ENCODE measurements around the gene MAP1S.
A peak's percentile ranks its signal among the peaks of the same experiment; 100 is the strongest.

The MAP1S gene

DNA sequence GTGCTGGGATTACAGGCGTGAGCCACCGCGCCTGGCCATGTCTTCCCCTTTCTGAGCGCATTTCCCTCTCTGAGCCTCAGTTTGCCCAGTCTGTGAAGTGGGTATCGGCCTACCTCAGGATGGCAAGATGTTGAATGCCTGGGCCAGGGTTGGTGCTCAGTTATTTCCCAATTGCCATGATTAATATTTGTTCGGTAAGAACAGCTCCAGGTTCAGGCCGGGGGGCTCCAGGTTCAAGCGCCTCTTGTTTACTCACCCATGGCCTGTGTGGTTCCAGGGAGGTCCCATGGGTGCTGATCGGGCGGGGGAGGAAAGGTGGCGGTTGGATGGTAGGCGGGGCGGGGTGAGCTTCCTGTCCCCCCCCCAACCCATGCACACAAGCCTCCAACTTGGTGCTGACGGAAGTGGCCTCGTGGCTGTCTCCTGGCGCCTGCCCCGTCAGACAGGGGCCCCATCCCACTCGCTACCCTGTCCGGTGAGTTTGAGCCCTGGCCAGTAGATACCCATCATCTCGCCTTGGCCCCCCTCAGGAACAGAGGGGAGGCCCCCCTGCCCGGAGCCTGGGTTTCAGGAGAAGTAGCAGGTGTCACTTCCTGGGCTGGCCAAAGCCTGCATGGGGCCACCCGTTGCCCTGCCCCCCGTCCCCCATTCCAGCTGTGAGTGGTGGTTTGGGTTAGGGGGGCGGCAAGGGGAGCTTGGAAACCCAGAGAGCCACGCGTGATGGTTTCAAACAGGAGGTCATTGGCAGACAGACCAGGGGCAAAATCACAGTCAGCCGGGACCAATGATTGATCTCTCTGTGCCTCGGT lies 32.0 kb downstream of the MAP1S start, which contains the start of gene FCHO1:
TSS of gene FCHO1 (plus strand) at position 375 of the 809 bp plus-strand sequence. CDS start 3,688 bp downstream, outside the sequence.
- TF ChIP-seq, protein P1, sequence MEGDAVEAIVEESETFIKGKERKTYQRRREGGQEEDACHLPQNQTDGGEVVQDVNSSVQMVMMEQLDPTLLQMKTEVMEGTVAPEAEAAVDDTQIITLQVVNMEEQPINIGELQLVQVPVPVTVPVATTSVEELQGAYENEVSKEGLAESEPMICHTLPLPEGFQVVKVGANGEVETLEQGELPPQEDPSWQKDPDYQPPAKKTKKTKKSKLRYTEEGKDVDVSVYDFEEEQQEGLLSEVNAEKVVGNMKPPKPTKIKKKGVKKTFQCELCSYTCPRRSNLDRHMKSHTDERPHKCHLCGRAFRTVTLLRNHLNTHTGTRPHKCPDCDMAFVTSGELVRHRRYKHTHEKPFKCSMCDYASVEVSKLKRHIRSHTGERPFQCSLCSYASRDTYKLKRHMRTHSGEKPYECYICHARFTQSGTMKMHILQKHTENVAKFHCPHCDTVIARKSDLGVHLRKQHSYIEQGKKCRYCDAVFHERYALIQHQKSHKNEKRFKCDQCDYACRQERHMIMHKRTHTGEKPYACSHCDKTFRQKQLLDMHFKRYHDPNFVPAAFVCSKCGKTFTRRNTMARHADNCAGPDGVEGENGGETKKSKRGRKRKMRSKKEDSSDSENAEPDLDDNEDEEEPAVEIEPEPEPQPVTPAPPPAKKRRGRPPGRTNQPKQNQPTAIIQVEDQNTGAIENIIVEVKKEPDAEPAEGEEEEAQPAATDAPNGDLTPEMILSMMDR (IDR thresholded peaks at IDR 0.05) = no peak
- Histone ChIP-seq H3K4me1 (peaks cover 4% of the 10 kb centered on the region), H3K27ac (no peak within 1 kb of the TSS), H3K79me2 (no peaks in the 10 kb centered on the region), H3K9me3 (ENCODE audit: control insufficient read depth, low read length) (no peaks in the 10 kb centered on the region), H3K4me3 (ENCODE audit: low read depth, low read length) (no peak within 1 kb of the TSS), H3K27me3 (ENCODE audit: control insufficient read depth, insufficient read depth, low read length) (no peaks in the 10 kb centered on the region), H3K4me2 (ENCODE audit: low read length) (no peak within 1 kb of the TSS), H3K9ac (no peak within 1 kb of the TSS), H3K36me3 (ENCODE audit: control insufficient read depth, insufficient read depth, low read length) (no peaks in the 10 kb centered on the region), H2AFZ (peak within 1 kb of the TSS; percentile 53)

DNA sequence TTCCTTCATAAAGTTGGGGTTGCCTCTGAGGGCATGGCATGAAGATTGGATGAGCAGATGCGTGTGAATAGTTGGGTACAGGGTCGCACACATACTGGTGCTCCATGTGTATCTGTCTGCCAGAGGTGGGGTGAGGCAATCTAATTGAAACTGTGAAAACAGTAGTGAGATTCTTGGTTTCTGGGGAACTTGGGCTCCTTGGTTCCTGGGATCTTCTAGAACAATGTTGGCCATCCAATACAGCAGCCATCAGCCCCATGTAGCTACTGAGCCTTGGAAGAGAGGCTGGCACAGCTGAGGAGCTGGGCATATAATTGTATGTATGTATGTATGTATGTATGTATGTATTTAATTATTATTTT lies 32.6 kb downstream of the MAP1S start:
- Histone ChIP-seq H3K4me3 (ENCODE audit: low read depth, low read length) (no peak overlapping the region), H3K27ac (no peak overlapping the region), H3K4me1 (peaks cover 4% of the 10 kb centered on the region), H2AFZ (no peak overlapping the region), H3K9ac (no peak overlapping the region), H3K36me3 (ENCODE audit: control insufficient read depth, insufficient read depth, low read length) (no peaks in the 10 kb centered on the region), H3K27me3 (ENCODE audit: control insufficient read depth, insufficient read depth, low read length) (no peaks in the 10 kb centered on the region), H3K79me2 (no peaks in the 10 kb centered on the region), H3K9me3 (ENCODE audit: control insufficient read depth, low read length) (no peaks in the 10 kb centered on the region), H3K4me2 (ENCODE audit: low read length) (no peak overlapping the region)
- TF ChIP-seq, protein P1 (IDR thresholded peaks at IDR 0.05) = no peak

DNA sequence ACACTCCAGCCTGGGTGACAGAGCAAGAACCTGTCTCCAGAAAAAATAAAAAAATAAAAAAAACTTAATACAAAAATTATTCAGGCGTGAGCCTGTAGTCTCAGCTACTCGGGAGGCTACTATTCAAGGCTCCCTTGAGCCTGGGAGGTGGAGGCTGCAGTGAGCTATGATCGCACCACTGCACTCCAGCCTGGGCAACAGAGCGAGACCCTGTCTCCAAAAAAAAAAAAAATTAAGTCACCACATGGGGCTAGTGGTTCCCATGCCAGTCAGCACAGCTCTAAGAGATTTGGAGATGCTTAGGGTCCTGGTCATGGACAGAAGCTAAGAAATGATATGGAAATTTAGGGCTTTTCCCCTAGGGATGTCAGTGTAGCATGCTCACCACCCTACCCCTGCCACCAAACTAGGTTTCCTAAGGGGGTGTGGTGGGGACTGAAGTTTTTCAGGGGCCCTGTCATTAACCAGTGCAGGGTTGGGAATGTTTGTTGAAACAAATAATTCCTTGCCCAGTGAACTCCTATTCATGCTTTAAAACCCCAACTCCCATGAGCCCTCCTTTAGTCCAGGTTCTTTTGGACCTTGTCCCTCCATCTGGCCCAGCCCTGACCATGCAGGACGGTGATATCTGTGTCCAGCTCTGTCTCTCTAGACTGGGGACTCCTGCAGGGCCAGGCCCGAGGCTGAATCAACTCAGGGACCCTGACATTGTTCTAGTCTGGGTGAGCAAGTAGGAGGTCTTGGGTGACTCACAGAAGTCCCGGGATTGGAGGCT lies 33.8 kb downstream of the MAP1S start:
- H3K4me3 ChIP-seq (ENCODE audit: low read depth, low read length) = no peak overlapping the region
- H3K9ac ChIP-seq = no peak overlapping the region
- no peak overlapping the region for H3K27ac ChIP-seq
- H3K9me3 ChIP-seq (ENCODE audit: control insufficient read depth, low read length) = no peaks in the 10 kb centered on the region
- H3K27me3 ChIP-seq (ENCODE audit: control insufficient read depth, insufficient read depth, low read length) = no peaks in the 10 kb centered on the region
- no peaks in the 10 kb centered on the region for H3K36me3 ChIP-seq (ENCODE audit: control insufficient read depth, insufficient read depth, low read length)
- no peaks in the 10 kb centered on the region for H3K79me2 ChIP-seq
- H3K4me1 ChIP-seq = no peaks in the 10 kb centered on the region
- no peak overlapping the region for H2AFZ ChIP-seq
- TF ChIP-seq, protein P1 (IDR thresholded peaks at IDR 0.05) = no peak
- H3K4me2 ChIP-seq (ENCODE audit: low read length) = no peak overlapping the region

DNA sequence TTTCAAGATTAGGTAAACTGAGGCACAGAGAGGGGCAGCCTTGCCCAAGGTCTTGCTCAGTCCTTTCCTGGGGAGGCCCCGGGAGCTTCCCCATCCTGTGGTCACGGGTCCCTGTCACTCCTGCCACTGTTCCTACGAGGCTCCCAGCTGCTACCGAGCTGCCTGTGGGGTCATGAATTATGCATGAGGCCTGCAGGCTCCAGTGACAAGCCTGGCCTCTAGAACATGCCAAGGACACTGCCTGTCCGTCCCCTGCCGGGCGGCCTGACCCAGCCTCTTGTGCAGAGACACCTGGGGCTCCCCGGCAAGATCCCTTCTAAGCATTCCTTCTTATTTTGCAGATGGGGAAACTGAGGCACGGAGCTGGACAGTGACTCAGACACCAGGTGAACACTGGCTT lies 34.7 kb downstream of the MAP1S start:
- Histone ChIP-seq H3K9ac (no peak overlapping the region), H2AFZ (no peak overlapping the region), H3K79me2 (no peaks in the 10 kb centered on the region), H3K4me2 (ENCODE audit: low read length) (no peak overlapping the region), H3K4me3 (ENCODE audit: low read depth, low read length) (no peak overlapping the region), H3K9me3 (ENCODE audit: control insufficient read depth, low read length) (no peaks in the 10 kb centered on the region), H3K27ac (no peak overlapping the region), H3K36me3 (ENCODE audit: control insufficient read depth, insufficient read depth, low read length) (no peaks in the 10 kb centered on the region), H3K4me1 (no peaks in the 10 kb centered on the region), H3K27me3 (ENCODE audit: control insufficient read depth, insufficient read depth, low read length) (no peaks in the 10 kb centered on the region)
- TF ChIP-seq, protein P1 (IDR thresholded peaks at IDR 0.05) = no peak

Measured in parathyroid adenoma (tissue), 2 donors.